ENCODE results near the gene DDX1.
"Not testable (repeated sequence)": the region's sequence is repeated elsewhere in the genome, so short reads cannot be mapped to it uniquely, and the experiment has no call there.

The DDX1 gene

DNA sequence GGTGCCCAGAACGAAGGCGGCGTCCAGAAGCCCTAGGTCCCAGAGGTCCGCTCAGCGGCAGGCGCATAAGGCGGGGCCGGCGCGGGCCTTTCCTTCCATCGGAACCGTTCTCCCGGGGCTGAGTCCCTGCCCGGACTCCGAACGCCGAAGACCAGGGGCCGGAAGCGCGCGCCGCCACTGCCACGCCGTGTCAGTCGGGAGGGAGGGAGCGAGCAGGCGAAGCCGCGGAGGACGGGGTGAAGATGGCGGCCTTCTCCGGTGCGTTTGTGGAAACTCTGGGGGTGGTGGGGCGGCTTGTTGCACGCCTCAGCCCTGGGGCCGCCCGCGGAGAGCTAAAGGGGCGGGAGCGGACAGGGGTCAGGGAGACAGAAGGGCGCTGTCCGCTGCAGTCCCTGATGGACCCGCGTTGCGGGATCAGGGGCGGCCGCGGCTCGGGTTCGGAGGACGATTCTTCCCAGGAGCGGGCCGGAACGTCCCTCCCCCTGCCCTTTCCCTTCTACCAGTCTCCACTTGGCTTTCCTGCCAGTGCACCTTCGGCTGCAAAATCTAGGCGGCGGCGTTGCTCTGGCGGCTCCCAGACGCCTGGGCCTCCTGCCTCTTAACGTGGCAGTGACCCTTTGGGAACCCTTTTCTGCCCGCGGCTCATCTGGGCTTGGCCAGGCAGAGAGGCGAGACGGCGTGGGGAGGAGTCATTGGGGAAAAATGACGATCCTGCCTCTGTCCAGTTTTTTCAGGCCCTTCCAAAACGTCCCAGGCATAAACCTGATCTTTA, at the start of gene DDX1:
TSS of gene DDX1 (plus strand) at position 177 of the 772 bp plus-strand sequence. CDS start at position 243, 66 bp downstream.
- in situ Hi-C loops (cut with HindIII; ENCODE audit: low sequenced_read_pairs) = no loop called here

DNA sequence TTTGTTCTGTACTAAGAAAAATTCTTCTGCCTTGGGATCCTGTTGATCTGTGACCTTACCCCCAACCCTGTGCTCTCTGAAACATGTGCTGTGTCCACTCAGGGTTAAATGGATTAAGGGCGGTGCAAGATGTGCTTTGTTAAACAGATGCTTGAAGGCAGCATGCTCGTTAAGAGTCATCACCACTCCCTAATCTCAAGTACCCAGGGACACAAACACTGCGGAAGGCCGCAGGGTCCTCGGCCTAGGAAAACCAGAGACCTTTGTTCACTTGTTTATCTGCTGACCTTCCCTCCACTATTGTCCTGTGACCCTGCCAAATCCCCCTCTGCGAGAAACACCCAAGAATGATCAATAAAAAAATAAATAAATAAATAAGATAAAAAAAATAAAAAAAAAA, 49.4 kb upstream of the DDX1 start:
- in situ Hi-C loops (cut with HindIII; ENCODE audit: low sequenced_read_pairs) = not testable (repeated sequence)

DNA sequence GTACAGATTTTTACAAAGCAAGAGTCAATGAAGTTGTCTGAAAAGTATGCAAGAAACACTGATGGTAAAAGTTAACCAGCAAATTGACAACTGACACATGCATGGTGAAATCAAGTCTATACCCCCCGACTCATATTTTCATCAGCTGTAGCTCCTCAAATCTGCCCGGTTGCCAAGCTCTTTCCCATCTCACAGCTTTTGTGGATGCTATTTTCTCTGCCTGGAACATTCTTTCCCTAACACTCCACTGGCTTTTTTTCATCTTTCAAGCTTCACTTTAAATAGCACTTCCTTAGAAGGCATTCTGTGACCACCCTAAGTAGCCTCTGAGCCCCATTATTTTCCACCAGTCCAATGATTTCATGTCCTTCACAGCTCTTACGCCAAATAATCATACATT, 48.6 kb upstream of the DDX1 start:
- in situ Hi-C loops (cut with HindIII; ENCODE audit: low sequenced_read_pairs) = no loop called here

DNA sequence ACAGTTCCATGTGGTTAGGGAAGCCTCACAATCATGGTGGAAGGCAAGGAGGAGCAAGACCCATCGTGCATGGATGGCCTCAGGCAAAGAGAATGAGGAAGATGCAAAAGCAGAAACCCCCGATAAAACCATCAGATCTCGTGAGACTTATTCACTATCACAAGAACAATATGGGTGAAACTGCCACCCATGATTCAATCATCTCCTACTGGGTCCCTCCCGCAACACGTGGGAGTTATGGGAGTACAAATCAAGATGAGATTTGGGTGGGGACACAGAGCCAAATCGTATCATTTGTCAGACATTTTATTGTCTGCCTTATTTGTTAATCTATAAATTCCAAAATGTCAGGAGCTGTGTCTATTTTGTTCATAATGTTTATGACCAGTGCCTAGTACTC, 48.1 kb upstream of the DDX1 start:
- in situ Hi-C loops (cut with HindIII; ENCODE audit: low sequenced_read_pairs) = no loop called here

DNA sequence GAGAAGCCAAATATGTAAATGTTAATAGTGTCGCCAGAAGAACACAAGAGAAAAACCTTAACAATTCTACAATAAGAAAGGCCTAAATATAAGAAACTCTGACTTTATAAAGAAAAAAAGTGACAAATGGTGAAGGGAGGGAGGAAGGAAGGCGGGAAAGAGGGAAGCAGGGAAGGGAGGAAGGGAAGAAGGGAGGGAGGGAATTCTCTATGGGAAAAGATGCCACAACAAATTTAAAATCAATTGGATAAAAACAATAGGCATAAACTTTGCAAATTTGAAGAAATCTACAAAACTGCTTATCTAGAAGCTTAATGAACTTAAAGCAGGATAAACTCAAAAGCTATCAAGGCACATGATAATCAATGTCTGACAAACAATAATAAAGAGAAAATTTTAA, 47.4 kb upstream of the DDX1 start:
- in situ Hi-C loops (cut with HindIII; ENCODE audit: low sequenced_read_pairs) = no loop called here

DNA sequence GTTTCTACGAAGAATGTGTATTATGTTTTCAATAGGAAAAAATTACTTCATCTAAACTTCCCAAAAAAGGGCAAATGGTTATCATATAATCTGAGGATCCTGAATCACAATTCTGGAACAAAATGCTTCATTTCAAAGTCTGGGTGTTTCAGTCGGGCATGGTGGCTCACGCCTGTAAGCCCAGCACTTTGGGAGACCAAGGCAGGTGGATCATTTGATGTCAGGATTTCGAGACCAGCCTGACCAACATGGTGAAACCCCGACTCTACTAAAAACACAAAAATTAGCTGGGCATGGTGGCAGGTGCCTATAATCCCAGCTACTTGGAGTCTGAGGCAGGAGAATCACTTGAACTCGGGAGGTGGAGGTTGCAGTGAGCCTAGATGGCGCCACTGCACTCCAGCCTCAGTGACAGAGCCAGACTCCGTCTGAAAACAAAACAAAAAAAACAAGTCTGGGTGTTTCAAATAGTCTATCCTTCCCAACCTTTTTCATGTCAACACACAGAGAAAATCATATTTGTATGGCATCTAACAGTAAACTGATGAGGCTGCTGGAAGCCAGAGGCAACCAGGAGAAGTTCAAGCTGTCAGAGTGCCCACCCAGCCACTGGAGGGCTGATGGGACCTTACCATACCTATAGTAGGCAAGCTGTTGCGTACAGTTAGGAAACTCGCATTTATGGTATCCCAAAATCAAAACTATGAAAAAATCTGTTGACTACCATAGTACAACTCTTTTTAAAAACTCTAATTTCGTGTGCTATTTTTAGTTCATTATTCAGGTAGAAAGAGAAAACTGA, 45.2 kb upstream of the DDX1 start:
- in situ Hi-C loops (cut with HindIII; ENCODE audit: low sequenced_read_pairs) = no loop called here

DNA sequence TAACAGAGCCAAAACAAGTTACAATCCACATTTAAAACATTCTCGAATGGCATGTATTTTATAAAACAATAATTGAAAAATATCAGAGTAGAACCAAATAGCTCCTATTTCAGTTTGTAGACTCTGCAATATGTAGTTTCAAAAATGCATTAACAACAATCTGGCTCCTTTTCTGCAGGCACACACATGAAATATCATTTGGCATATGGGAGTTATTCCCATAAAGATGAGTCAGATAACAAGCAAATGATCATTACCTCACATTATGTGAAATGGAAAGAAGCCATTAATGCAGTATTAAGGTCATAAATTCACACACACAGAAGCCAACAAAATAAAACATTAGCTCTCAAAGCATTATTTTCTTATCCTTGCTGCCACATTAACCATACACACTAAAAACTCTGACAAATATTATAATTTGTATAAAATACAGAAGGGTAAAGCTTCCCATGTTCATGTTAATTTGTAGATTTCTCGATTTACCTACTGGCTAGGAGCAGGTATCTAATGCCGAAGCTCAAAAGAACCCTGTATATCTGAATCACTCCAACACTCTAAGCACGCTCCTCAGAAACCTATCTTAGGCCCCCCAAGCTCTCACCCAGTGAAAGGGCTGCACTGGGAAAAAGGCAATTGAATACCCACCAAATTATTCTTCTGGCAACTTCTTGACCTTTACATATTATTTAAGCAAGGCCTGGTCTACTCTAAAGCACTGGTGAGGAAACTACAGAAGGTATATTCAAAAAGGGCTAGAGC, 44.4 kb upstream of the DDX1 start:
- in situ Hi-C loops (cut with HindIII; ENCODE audit: low sequenced_read_pairs) = no loop called here

DNA sequence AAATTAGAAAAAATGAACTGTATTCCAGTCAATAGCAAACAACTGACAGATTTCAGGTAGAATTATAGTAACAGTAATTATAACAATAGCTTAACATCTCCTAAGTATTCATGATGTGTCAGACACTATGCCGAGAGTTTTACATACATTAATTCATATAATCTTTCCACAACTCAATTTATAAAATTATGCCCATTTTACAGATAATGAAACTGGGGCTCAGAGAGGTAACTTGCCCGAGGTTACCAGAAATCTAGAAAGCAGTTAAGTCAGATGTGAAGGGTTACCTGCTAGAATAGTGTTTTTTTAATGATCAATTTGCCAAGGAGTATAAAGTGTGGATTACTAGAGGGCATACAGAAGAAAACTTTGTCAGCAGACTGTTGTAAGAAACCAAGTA, 42.7 kb upstream of the DDX1 start:
- in situ Hi-C loops (cut with HindIII; ENCODE audit: low sequenced_read_pairs) = no loop called here

DNA sequence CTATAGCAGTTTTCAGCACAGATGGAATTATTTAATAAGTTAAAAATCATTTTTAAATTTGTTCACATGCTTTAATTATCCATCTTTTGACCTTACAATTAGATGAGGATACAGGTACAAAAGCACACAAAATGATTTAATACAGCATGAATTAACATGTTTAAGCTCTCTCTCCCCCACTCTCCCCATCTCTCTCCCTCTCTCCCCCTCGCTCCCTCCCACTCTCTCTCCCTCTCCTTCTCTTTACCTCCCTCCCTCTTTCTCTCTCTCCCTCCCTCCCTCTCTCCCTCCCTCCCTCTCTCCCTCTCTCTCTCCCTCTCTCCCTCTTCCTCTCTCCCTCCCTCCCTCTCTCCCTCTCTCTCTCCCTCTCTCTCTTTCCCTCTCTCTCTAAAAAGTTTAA, 38.1 kb upstream of the DDX1 start:
- in situ Hi-C loops (cut with HindIII; ENCODE audit: low sequenced_read_pairs) = no loop called here

DNA sequence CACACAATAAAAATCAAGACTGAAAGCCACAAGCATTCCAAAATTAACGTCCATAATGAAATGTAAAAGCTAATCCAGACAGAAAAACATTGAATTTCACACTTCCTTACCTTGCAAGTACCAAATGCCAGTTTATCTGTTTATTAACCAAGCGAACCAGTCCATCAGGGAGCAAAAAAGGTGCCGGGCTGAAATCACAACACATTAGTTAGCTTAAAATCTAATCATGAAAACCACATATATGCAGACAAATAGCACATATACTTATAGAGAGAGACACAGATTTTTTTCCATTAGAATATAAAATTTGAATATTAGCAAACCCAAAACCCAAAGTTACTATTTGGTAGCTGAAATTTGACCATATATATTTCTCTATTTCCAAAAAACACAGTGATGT, 37.7 kb upstream of the DDX1 start:
- in situ Hi-C loops (cut with HindIII; ENCODE audit: low sequenced_read_pairs) = no loop called here

DNA sequence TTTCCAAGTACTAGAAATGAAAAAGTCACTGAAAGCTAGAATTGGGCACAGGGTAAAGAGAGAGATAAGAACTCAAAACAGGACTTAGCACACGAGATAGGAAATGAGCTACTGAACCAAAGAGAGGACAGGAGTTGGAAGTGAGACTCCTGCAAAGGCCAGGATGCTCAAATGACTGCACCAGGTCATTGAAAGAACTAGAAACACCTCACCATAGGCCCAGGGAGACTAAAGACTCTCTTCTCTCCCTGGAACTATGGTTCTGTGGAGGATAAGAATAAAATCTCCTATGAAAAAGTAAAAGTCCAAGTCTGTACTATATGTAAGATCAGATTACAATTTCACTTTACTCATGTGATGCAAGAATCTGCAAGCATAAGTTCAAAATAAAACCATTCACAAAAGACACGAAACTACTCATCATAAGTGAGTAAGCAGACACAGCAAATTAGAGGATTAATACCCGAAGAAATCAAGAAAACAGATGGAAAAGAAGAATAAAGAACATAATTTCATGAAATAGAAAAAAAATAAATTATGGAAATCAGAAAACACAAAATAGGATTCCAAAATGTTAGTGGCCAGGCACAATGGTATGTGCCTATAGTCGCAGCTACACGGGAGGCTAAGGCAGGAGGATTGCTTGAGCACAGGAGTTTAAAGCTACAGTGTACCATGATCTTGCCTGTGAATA, 37.0 kb upstream of the DDX1 start:
- in situ Hi-C loops (cut with HindIII; ENCODE audit: low sequenced_read_pairs) = no loop called here

DNA sequence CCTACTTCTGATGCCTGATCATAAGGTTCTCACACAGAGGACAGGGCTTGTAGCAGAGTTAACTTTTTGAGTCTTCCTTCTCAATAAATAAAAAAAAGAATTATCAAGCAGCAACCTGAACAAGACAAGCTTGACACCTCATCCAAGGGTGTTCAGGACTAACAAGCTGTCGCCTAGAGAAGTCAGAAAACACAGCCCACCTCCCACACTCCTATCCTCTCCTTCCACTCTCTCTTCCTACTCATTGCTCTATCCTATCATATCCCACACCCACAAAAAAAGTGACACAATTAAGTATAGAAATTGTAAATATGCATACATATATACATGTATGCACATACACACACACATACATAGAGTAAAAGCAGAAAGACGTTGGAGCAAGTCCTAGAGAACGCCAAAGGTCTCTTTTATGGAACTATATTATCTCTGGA, 35.9 kb upstream of the DDX1 start:
- in situ Hi-C loops (cut with HindIII; ENCODE audit: low sequenced_read_pairs) = no loop called here

DNA sequence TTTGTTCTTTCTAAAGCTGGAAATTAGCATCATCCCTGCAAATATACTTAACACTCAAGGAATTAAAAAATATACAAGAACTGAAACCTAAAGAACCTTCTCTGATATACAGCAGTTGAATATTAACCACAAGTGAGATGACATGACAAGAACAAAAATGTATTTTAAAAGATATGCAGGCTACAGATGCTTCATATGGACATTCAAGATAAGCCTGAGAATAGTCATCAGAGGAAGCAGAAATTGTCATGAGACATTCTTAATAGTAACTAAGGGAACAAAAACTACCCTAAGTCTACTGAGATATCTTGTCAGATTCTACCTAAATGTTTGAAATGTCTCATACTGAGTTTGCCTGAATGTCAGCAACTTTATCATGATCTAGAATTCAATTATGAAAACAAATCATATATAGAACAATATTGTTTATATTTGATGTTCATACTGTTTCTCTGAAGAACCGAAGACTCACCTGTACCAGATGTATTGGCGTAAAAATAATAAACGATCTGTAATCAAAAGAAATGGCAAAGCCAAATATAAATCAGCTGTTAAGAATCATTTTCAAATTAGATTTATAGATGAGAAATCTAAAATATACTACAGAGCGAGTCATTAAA, 35.2 kb upstream of the DDX1 start:
- in situ Hi-C loops (cut with HindIII; ENCODE audit: low sequenced_read_pairs) = no loop called here

DNA sequence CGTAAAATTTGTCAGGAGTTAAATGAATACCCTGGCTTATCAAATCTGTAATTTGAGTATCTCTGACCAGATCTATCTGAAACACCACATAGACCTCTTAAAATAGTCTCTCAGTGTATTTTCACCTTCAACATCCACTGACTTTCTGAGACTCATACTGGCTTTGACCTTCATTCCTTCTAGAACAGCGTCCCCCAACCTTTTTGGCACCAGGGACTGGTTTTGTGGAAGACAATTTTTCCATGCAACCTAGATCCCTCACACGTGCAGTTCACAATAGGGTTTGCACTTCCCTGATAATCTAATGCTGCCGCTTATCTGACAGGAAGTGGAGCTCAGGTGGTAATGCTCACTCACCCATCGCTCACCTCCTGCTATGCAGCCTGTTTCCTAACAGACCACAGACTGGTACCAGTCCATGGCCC, 33.8 kb upstream of the DDX1 start:
- in situ Hi-C loops (cut with HindIII; ENCODE audit: low sequenced_read_pairs) = no loop called here

DNA sequence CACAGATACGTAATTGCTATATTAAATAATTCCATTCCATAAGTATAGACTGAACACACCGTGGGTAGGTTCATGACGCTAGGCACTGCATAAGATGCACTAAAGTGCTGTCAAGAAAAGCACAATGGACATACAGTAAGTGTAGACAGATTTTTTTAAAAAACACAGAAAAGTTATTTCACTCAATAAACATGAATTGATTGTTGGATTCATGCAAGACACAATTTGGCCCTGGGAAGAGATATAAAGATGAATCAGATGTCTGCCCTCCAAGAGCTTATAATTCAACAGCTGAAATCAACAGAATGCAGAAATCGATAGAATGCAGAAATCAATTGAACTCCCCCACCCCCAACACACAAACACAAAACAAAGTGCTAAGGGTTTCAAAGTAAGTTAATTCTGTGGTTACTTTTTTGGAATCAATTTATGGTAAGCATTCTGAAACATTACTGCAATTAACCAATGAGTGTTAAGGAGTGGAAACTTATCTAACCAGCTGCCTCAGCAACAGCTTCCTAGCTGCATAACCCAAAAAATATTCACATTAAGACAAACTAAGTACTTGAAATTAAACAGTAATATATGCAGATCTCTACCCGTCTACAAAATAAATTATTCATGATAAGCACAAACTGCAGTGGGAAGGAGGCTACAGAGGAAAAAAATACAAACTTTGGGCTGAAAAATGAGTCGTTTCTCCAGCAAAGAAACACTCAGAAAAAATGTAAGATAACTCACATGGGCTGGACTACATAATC, 32.1 kb upstream of the DDX1 start:
- in situ Hi-C loops (cut with HindIII; ENCODE audit: low sequenced_read_pairs) = no loop called here

DNA sequence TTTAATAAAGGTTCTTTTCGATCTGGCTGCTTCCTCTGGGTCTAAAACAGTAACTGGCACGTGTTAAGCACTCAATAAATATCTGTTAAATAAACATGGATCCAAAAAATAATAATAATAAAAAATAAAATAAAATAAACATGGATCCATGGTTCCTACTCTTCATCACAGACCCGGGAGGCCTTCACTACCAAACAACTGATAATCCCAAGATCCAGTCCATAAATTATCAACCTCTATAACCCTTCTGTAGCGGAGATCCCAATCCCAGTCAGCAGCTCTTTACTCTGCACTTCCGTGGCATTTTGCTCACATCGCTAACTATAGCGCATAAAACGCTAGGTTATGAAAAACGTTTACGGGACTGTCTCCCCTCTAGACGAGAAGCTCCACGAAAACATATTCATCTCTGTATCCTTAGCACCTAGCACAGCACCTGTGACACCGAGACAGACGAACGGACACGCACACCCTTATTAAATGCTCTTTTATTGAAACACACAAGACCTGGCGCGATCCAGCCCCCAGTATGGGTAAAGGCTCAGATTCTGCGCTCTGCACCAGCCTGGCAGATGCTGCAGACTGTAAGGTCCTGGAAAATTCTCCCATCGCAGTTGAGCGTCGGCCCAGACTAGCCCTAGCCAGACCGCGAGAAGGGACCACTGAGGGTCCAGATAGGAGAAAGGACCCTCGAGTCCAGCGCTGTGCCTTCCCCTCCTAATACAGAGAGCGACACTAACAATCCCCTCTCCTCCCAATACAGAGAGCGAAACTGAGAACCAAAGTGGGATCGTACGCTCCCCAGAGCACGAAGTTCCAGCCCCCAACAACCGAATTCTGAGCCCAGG, 31.3 kb upstream of the DDX1 start:
- in situ Hi-C loops (cut with HindIII; ENCODE audit: low sequenced_read_pairs) = no loop called here

DNA sequence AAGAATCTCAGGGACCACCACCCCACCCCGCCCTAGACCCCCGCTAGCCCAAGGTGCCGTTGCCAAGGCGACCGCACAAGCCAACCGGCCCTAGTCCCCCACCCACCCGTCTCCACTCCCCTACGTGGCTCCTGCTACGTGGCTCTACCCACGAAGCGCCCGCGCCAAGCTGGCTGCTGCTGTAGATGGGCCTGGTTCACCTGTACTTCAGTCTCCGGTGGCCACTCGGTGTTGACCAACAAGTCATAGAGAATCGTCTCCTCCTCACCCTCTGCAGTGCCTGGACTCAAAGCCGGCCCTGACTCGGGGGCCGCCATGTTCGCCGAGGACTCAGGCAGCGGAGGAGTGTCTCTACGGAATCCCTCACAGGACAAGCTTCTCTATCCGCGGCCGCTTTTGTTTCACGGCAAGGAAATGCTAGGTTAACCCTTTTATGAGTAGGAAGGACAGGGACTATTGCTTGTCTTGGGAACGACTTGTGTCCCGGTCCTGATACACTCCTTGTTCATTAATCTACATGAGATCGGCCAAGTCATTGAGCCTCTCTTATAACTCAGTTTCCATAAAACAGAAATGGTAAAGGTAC, 30.6 kb upstream of the DDX1 start, which contains the start of gene NBAS:
TSS of gene NBAS (minus strand) at position 347 of the 586 bp plus-strand sequence. CDS start at position 317, 30 bp downstream.
- in situ Hi-C loops (cut with HindIII; ENCODE audit: low sequenced_read_pairs) = no loop called here

DNA sequence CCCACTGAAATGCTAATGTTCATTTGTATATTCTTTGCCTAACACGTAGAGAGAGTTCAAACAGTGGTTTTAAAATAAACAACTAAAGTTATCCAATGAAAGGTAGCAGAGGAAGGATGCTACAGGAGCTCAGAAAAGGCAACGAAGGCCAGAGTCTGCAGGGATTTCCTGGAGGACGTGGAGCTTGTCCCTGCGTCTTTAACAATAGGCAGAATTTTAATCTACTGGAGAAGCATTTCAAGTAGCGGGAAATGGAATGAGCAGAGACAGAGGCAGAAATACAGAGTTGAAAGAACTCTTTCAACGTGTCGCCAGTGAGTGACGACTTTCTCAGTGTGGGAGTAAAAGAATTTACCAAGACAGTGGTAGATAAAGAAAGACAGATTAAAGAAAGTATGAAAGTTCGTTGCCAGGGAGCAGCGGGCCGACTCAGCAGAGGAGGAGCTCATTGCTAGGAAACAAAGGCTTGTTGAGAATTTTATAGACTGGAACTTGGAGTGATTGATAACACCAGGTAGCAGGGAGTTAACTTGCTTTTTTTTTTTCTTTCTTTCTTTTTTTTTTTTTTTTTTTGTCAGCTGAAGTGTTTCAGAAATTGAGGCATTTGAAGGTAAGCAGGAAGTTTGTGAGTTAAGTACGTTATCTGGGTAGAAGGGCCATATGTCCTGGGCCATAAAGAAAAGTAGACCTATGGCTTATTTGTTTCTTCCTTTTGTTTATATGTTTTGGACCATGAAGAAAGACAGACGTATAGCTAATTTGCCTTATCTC, 29.9 kb upstream of the DDX1 start:
- in situ Hi-C loops (cut with HindIII; ENCODE audit: low sequenced_read_pairs) = no loop called here
